ENCODE data around the gene ACAP2. TPM values are rescaled to one million over a fixed set of nuclear protein-coding genes. Genes with fewer than 3 reads are reported as not detected.

The ACAP2 gene
- polyA plus RNA-seq, 1 experiment: 50.2 TPM

DNA sequence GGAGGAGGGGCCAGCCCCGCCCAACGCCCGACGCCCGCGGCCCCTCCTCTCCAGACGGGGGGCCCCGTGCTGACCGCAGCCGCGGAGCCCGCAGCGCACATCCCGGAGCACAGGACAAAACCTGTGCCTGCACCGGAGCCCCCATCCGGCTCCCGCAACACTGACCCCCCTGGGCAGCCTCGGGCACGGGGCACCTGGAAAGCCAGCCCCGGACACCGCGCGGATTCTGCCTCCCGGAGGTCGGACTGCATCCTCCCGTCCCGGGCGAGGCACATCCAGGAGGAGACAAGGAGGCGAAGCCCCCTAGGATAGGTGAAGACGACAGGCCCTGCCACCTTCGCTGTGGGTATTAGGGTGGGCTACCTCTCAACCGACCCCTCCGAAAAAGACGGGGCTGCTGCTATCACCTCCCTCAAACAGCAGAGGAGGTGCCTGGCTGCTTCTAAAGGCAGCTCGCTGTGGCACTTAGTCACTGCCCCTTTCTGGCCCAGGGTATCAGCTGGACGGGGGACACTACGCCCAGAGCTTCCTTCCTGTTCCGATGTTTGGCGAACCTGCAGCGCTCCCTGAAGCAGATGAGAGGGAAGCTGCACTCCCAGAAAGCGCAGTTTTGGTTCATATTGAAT, 182.4 kb downstream of the ACAP2 start:
- Histone ChIP-seq H3K27ac (ENCODE audit: low read depth, low read length) (no peak overlapping the region), H3K4me3 (ENCODE audit: low read depth, low read length) (peak overlapping the region; percentile 74), H3K9me3 (ENCODE audit: control insufficient read depth, insufficient read depth, low read length) (no peaks in the 10 kb centered on the region; the same call in 1 of the 2 replicates), H3K27me3 (ENCODE audit: control insufficient read depth, insufficient read depth, low read length) (no peaks in the 10 kb centered on the region)
- no peak for DNase-seq (ENCODE audit: low read depth, low spot score)
- CTCF ChIA-PET: interaction anchor here (0.7 to 3.4 kb wide), 9 partner anchors 11 to 589 kb away, joined by 3 to 36 read pairs (median 5); partner anchors contain the start of genes LSG1 and XXYLT1
- POLR2A ChIA-PET: interaction anchor here (0.6 to 2.2 kb wide), 3 partner anchors 578 to 616 kb away, joined by 3 to 5 read pairs (median 3); no protein-coding TSS in a partner anchor
- TF ChIP-seq, protein P1, sequence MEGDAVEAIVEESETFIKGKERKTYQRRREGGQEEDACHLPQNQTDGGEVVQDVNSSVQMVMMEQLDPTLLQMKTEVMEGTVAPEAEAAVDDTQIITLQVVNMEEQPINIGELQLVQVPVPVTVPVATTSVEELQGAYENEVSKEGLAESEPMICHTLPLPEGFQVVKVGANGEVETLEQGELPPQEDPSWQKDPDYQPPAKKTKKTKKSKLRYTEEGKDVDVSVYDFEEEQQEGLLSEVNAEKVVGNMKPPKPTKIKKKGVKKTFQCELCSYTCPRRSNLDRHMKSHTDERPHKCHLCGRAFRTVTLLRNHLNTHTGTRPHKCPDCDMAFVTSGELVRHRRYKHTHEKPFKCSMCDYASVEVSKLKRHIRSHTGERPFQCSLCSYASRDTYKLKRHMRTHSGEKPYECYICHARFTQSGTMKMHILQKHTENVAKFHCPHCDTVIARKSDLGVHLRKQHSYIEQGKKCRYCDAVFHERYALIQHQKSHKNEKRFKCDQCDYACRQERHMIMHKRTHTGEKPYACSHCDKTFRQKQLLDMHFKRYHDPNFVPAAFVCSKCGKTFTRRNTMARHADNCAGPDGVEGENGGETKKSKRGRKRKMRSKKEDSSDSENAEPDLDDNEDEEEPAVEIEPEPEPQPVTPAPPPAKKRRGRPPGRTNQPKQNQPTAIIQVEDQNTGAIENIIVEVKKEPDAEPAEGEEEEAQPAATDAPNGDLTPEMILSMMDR (IDR thresholded peaks at IDR 0.05; ENCODE audit: low read depth, low read length): no peak; the same call in 1 of the 2 replicates

DNA sequence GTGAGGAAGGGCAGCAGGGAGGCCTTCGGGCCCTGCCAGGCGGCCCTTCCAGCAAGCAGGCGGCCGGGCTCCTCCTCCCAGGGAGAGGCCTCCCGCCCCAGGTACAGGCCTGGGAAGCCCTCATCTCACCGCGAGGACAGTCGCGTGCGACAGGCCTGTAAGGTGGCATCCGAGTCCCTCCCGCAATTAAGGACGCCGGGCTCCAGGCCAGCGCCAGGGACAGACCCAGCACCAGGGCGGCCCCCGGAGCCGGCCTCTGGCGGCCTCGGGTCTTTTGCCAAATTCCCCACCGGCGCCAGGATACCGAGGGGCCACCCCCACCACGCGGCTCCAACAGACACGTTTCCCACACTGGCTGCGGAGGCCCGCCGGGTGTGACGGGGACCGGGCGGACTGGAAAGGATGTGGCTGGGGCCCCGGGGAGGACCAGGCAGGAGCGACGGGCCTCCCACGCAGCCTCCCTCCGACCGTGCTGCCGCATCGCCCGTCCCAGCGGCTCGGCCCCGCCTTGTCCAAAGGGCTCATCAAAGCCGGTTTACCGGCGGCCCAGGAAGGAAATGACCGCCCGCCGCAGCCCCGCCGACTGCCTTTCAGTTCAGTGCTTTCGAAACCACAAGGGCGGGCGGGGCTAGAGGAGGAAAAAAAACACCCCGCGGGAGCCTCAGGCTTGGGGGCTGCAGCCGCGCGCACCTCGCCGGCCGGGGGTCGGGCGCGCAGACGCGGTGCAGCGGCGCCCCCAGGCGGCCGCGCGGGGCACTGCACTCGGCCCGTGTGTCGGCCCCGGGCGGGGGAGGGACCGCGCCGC, 183.1 kb downstream of the ACAP2 start:
- H3K27me3 ChIP-seq (ENCODE audit: control insufficient read depth, insufficient read depth, low read length): no peaks in the 10 kb centered on the region
- H3K9me3 ChIP-seq (ENCODE audit: control insufficient read depth, insufficient read depth, low read length): no peaks in the 10 kb centered on the region; the same call in 1 of the 2 replicates
- peak overlapping the region; percentile 74 for H3K4me3 ChIP-seq (ENCODE audit: low read depth, low read length)
- POLR2A ChIA-PET: interaction anchor here (1.0 to 2.2 kb wide), 2 partner anchors 572 to 577 kb away, joined by 3 to 5 read pairs; no protein-coding TSS in a partner anchor
- DNase-seq (ENCODE audit: low read depth, low spot score): peak; percentile 78
- CTCF ChIA-PET: interaction anchor here (1.6 to 4.7 kb wide), 4 partner anchors 11 to 588 kb away, joined by 6 to 36 read pairs (median 20); partner anchors contain the start of genes LSG1 and XXYLT1
- TF ChIP-seq, protein P1 (IDR thresholded peaks at IDR 0.05; ENCODE audit: low read depth, low read length): no peak
- peak overlapping the region; percentile 88 for H3K27ac ChIP-seq (ENCODE audit: low read depth, low read length)

DNA sequence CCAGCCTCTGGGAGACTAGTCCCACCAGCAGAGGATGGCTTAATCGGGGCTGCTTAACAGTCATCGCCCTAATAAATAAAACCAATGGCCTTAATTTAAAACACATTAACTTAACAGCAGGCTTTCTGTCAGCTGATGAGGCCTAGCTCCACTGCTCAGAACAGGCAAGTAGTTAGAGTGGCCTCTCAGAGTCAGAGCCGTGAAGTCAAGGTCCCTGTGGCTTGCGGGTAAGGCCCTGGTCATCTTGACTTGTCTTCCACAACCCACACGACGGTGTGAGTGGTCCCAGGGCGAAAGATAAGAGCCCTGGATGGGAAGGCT, 183.7 kb downstream of the ACAP2 start:
- no peak for DNase-seq (ENCODE audit: low read depth, low spot score)
- CTCF ChIA-PET: interaction anchor here (0.8 to 4.7 kb wide), 3 partner anchors 125 to 588 kb away, joined by 3 to 32 read pairs (median 6); partner anchors contain the start of gene LSG1
- Histone ChIP-seq H3K4me3 (ENCODE audit: low read depth, low read length) (peak overlapping the region; percentile 63), H3K27me3 (ENCODE audit: control insufficient read depth, insufficient read depth, low read length) (no peaks in the 10 kb centered on the region), H3K27ac (ENCODE audit: low read depth, low read length) (peak overlapping the region; percentile 88), H3K9me3 (ENCODE audit: control insufficient read depth, insufficient read depth, low read length) (no peaks in the 10 kb centered on the region; the same call in 1 of the 2 replicates)
- POLR2A ChIA-PET: interaction anchor here (1.0 to 2.3 kb wide), 3 partner anchors 571 to 576 kb away, joined by 3 to 8 read pairs (median 7); partner anchors contain the start of gene FAM43A
- TF ChIP-seq, protein P1 (IDR thresholded peaks at IDR 0.05; ENCODE audit: low read depth, low read length): no peak

DNA sequence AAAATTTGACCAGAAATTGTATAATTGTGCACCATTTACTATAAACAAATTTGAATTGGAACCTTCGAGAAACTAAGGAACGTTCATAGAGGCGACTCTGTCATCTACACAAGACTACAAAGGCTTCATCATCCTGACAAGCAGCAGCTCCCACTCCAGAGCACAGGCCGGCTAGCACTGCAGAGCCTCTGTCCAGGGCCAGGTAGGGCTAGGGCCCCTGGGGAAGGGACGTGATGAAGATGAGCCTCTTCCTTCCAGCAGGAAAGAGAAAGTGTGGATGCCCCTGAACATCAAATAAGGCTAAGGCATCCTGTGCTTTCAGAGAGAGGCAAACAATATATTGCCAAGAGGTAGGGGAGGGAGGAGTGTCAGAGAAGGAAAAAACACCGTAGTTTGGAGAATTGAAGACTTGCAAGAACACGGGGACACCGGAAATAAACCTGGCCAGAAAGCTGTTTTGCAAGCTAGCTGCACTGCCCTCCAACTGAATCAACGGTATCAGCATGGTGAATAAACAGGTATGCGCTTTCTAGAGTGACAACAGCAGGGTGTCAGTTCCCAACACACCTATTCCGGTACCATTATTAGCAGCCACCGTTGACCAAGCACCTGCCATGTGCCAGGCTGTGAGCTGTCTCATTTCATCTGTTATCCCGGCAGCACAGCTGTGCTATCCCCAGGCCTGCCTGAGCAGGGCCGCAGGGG, 184.2 kb downstream of the ACAP2 start:
- ChIA-PET POLR2A (interaction anchor here (0.5 to 2.3 kb wide), 4 partner anchors 256 to 576 kb away, joined by 3 to 8 read pairs (median 5); partner anchors contain the start of gene FAM43A), CTCF (interaction anchor here (0.8 to 4.7 kb wide), 4 partner anchors 125 to 587 kb away, joined by 3 to 32 read pairs (median 5); partner anchors contain the start of gene LSG1)
- Histone ChIP-seq H3K27me3 (ENCODE audit: control insufficient read depth, insufficient read depth, low read length) (no peaks in the 10 kb centered on the region), H3K4me3 (ENCODE audit: low read depth, low read length) (no peak overlapping the region; the same call in 1 of the 2 replicates), H3K27ac (ENCODE audit: low read depth, low read length) (peak overlapping the region; percentile 88), H3K9me3 (ENCODE audit: control insufficient read depth, insufficient read depth, low read length) (no peaks in the 10 kb centered on the region; the same call in 1 of the 2 replicates)
- TF ChIP-seq, protein P1 (IDR thresholded peaks at IDR 0.05; ENCODE audit: low read depth, low read length): no peak
- DNase-seq (ENCODE audit: low read depth, low spot score): no peak

All from AG04450 (cell line).